Measurements from ENCODE around the gene TET3.

The TET3 gene

GRCh38 chr2:74004212-74005182, 19.8 kb downstream of the TET3 start:
- DNase-seq (ENCODE audit: low read depth in 2 of 2), result no peak

GRCh38 chr2:74005786-74006185, 21.1 kb downstream of the TET3 start:
- no peak for DNase-seq (ENCODE audit: low read depth in 2 of 2)

- no peak for DNase-seq (ENCODE audit: low read depth in 2 of 2)
These were observed 21.7 kb downstream of the TET3 start for GRCh38 chr2:74006459-74006858.

- DNase-seq (ENCODE audit: low read depth in 2 of 2), result no peak
These were observed 22.4 kb downstream of the TET3 start for GRCh38 chr2:74007121-74007520.

GRCh38 chr2:74007711-74008110, 23.0 kb downstream of the TET3 start:
- no peak for DNase-seq (ENCODE audit: low read depth in 2 of 2)

GRCh38 chr2:74008761-74009395, 24.2 kb downstream of the TET3 start:
- no peak for DNase-seq (ENCODE audit: low read depth in 2 of 2)

GRCh38 chr2:74009577-74009976, 24.9 kb downstream of the TET3 start:
- no peak for DNase-seq (ENCODE audit: low read depth in 2 of 2)

- no peak for DNase-seq (ENCODE audit: low read depth in 2 of 2)
These were observed 25.4 kb downstream of the TET3 start for GRCh38 chr2:74010087-74010541.

- no peak for DNase-seq (ENCODE audit: low read depth in 2 of 2)
These were observed 26.5 kb downstream of the TET3 start for GRCh38 chr2:74011246-74011645.

- no peak for DNase-seq (ENCODE audit: low read depth in 2 of 2)
These were observed 30.1 kb downstream of the TET3 start for GRCh38 chr2:74014813-74015212.

- DNase-seq (ENCODE audit: low read depth in 2 of 2), result no peak
These were observed 32.5 kb downstream of the TET3 start for GRCh38 chr2:74017223-74017622.

GRCh38 chr2:74019516-74019915, 34.8 kb downstream of the TET3 start:
- no peak for DNase-seq (ENCODE audit: low read depth in 2 of 2)

GRCh38 chr2:74020702-74021406, 36.1 kb downstream of the TET3 start:
- no peak for DNase-seq (ENCODE audit: low read depth in 2 of 2)

GRCh38 chr2:74021407-74021755, 36.7 kb downstream of the TET3 start:
- no peak for DNase-seq (ENCODE audit: low read depth in 2 of 2)

GRCh38 chr2:74024216-74024615, 39.5 kb downstream of the TET3 start:
- no peak for DNase-seq (ENCODE audit: low read depth in 2 of 2)

GRCh38 chr2:74025971-74026612, 41.4 kb downstream of the TET3 start:
- no peak for DNase-seq (ENCODE audit: low read depth in 2 of 2)

- no peak for DNase-seq (ENCODE audit: low read depth in 2 of 2)
These were observed 42.1 kb downstream of the TET3 start for GRCh38 chr2:74026687-74027241.

- no peak for DNase-seq (ENCODE audit: low read depth in 2 of 2)
These were observed 42.8 kb downstream of the TET3 start for GRCh38 chr2:74027496-74027895.

- DNase-seq (ENCODE audit: low read depth in 2 of 2), result no peak
These were observed 43.6 kb downstream of the TET3 start for GRCh38 chr2:74028290-74028689.

GRCh38 chr2:74028741-74029140, 44.0 kb downstream of the TET3 start:
- no peak for DNase-seq (ENCODE audit: low read depth in 2 of 2)

- no peak for DNase-seq (ENCODE audit: low read depth in 2 of 2)
These were observed 45.1 kb downstream of the TET3 start for GRCh38 chr2:74029714-74030397.

Measured in stimulated activated CD8-positive, alpha-beta memory T cell treated with anti-CD3 and anti-CD28 coated beads, Interleukin-7, amount 100 ng/mL, for 1 hour (primary cell).